Prostate gland (tissue), 2 donors: ENCODE data around the gene CENPH.

Source experiments
- POLR2A ChIP-seq: fragments of 450-650 bp; IDR thresholded peaks from one replicate; pipeline ENCODE4 v1.6.1; 2016; ENCODE audit warnings: antibody characterized with exemption, mild to moderate bottlenecking
- TF ChIP-seq, protein P1 (sequence below), 4 experiments: fragments of 200-600 bp in 2 of 4; fragments of 450-650 bp in 2 of 4; sonication (generic) in 2 of 4; IDR thresholded peaks; 1 replicate in 3 of 4; 2 replicates in 1 of 4; pipeline ENCODE4 v1.5.1; 2016 to 2019; ENCODE audit warnings: antibody characterized with exemption in 4 of 4, mild to moderate bottlenecking in 2 of 4, moderate library complexity in 2 of 4

DNA sequence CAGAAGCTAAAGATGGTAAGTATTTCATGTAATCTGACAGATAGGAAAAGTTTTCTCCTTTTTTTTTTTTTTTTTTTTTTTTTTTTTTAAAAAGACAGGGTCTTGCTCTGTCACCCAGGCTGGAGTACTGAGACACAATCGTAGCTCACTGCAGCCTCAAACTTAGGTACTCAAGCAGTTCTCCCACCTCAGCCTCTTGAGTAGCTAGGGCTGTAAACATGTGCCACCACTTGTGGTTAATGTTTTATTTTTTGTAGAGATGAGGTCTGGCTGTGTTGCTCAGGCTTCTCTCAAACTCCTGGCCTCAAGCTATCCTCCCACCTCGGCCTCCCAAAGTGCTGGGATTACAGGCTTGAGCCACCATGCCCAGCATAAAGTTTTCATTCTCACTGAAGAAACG lies 63.1 kb downstream of the CENPH start:
- TF ChIP-seq, protein P1, sequence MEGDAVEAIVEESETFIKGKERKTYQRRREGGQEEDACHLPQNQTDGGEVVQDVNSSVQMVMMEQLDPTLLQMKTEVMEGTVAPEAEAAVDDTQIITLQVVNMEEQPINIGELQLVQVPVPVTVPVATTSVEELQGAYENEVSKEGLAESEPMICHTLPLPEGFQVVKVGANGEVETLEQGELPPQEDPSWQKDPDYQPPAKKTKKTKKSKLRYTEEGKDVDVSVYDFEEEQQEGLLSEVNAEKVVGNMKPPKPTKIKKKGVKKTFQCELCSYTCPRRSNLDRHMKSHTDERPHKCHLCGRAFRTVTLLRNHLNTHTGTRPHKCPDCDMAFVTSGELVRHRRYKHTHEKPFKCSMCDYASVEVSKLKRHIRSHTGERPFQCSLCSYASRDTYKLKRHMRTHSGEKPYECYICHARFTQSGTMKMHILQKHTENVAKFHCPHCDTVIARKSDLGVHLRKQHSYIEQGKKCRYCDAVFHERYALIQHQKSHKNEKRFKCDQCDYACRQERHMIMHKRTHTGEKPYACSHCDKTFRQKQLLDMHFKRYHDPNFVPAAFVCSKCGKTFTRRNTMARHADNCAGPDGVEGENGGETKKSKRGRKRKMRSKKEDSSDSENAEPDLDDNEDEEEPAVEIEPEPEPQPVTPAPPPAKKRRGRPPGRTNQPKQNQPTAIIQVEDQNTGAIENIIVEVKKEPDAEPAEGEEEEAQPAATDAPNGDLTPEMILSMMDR (IDR thresholded peaks at IDR 0.05): no peak
- no peak for TF ChIP-seq POLR2A
